NCI-H2081 treated with DMSO at 0.1 percent for 48 hours (cell line): ENCODE results near the gene SDR9C7.
"Not testable (repeated sequence)": the region's sequence is repeated elsewhere in the genome, so short reads cannot be mapped to it uniquely, and the experiment has no call there.

ENCODE experiments used
- DNase-seq: peaks from one replicate; lab custom pipeline; 2025; lab: John Stamatoyannopoulos, UW

SDR9C7 gene

DNA sequence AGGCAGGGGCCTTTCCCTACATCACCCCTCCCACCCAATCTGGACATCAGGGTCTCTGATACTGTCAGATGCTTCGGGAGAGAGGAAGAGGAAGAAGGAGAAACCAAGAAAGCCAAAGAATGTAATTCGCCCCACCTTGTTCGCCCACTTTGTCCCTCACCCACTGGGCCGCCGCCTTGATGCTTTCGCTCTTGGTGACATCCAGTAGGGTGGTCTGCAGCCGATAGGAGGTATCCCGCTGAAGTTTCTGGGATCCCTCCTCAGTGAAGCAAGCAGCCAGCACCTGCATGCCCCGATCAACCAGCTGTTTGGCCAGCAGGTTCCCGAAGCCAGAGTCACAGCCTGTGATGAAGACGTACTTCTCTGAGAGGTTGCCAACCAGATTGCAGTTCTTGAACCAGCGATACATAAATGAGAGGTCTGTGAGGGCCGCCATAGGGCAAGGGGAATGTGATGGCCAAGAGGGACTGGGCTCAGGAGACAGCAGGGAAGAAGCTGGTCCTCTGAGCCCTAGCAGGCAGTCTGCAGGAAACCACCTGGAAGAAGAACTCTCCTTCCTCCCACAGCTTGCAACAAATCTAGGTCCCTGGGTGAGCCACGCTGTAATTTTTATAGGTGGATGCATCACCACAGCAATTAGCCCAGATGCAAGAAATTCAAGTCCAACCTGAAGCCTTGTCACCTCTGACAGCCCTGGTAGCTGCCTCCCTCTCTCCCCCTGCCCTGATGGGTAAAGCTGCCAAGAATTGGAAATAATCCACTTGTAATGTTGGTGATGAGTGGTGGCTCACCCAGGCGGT is at the start of gene SDR9C7:
Gene SDR9C7, minus strand, starts transcription at position 583 of the 800 bp plus-strand sequence. Its CDS starts 147 bp downstream, at position 436.
- DNase-seq = no peak

DNA sequence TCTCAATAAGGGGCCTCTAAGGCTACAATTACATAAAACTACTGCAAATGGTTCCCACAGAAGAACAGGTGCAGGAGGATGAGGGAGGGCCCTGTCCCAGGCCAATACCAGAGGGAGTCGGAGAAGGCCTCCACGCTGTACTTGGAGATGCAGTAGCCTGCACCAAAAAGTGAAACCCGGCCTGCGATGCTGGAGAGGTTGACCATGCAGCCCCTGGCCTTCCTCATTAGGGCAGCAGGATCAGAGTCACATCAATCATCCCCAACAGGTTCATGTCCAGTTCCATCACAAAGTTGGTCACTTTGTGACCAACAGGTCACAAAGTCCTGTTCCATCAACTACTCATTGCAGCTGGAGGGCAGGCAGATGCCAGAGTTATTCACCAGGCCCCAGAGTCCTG is 49.2 kb upstream of the SDR9C7 start:
- DNase-seq = no peak

DNA sequence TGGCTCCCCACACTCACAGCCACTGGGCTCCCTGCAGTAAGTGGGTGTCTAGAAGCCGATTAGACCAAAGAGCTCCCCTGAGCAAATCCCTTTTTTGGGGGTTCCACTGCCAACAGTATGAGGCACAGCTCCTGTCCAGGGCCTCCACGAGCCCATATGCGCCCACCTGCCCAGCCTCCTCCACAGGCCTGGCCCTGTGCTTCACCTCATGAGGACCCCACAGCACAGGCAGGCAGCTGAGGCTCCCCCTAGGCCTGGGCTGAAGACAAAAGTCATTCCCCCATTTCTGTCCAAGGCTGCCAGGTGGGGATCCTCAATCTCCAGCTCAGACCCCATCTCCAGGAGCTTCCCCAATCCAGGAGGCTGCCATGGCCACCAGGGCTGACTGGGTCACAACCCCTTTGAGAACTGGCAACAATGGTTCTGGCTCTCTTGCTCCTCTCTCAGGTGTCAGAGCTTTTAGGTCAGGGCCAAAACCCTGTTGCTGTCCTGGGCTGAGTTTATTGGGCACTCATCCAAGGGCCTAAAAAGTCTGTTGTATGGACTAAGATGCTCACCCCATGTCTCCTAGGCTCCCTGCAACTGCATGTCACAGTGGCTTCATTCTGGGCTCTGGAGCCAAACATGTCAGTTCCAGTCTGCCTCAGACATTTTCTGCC is 48.5 kb upstream of the SDR9C7 start:
- not testable (repeated sequence) for DNase-seq

DNA sequence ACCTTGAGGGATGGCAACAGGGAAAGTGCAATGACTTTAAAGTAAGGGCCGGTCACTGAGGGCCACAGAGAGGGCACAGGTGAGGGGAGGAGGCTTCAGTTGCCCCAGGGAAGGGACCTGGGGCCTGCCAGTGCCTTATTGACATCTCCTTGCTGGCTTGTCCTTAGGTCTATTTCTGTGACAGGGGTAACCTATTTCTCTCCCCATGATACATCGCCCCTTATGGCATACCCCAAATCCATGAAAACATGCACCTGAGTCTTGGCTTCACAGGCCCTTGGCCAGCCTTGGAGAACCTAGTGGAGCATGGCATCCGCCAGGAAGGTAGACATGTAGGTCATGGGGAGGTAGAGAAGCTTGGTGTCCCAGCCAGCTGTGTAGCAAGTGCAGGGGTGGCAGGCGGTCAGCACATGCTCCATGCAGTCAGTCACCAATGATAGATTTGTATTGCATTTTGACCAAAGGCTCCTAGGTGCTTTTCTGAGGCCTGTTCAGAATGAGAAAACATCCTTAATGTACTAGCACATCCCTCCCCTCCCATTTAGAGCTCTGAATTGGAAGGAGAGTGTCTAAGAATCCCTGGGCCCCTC is 46.8 kb upstream of the SDR9C7 start:
- DNase-seq = no peak

DNA sequence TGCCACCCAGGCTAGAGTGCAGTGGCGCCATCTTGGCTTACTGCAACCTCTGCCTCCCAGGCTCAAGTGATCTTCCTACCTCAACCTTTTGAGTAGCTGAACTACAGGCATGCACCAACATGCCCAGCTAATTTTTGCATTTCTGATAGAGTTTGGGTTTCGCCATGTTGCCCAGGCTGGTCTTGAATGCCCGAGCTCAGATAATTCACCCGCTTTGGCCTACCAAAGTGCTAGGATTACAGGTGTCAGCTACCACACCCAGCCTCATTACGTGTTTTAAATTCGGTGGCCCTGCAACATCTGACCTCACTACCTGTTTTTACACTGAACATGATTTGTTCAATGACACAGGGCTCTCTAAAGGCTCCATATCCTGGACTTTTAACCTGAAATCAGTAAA is 46.1 kb upstream of the SDR9C7 start:
- DNase-seq = no peak

DNA sequence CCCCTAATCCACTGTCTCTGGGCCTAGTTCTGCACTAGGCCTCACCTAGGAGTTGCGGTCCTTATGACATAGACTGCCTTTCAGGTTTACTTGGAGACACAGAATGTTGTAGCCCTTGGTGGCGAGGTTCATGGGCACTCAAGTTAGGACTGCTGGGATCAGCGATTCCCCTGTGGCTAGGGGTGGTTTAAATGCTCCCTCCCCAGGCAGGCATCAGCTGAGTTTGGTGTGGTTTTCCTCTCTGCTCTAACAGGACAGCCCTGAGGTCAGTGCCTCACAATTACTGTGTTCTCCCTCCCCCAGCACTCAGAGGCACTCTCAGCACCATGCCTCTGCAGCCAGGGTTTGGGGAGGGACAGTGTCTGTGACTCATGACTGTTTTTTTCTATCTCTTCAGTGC is 45.4 kb upstream of the SDR9C7 start:
- DNase-seq = no peak

DNA sequence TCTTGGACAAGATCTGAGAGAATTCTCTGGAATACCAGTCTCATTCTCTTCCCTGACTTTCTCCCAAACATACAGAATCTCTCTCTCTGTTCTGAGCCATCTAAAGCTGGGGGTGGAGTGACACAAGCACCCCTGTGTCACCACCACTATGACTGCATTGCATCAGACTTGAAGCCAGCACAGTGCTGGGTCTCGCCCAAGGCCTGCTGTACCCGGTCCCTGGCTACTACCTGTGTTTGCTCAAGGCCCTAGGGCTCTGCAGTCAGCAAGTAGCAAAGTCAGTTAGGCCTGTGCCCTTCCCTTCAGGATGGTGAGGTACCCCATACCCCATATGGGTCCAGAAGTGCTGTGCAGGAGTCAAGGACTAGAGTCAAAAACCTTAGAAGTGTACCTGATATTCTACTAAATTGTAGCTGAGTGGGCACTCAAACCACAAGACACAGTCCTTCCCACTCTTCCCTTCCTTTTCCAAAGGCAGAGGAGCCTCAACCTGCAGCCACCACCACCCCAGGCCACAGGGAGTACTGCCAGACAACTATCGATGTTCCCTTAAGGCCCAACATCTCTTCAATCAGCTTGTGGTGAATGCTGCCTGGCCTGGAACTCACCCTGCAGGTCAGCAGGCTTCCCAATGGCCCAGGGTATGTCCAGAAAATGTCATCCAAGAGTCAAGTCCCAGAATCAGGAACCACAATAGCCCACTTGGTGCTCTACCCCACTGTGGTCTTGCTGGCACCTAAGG is 44.4 kb upstream of the SDR9C7 start:
- DNase-seq = no peak

DNA sequence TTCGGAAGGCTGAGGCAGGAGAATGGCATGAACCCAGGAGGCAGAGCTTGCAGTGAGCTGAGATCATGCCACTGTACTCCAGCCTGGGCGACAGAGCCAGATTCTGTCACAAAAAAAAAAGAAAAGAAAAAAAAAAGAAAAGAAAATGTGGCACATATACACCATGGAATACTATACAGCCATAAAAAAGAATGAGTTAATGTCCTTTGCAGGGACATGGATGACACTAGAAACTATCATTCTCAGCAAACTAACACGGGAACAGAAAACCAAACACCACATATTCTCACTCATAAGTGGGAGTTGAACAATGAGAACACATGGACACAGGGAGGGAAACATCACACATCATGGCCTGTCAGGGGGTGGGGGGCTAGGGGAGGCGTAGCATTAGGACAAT is 43.2 kb upstream of the SDR9C7 start:
- DNase-seq = not testable (repeated sequence)

DNA sequence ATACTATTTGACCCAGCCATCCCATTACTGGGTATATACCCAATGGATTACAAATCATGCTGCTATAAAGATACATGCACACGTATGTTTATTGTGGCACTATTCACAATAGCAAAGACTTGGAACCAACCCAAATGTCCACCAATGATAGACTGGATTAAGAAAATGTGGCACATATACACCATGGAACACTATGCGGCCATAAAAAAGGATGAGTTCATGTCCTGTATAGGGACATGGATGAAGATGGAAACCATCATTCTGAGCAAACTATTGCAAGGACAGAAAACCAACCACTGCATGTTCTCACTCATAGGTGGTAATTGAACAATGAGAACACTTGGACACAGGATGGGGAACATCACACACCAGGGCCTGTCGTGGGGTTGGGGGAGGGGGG is 40.0 kb upstream of the SDR9C7 start:
- not testable (repeated sequence) for DNase-seq

DNA sequence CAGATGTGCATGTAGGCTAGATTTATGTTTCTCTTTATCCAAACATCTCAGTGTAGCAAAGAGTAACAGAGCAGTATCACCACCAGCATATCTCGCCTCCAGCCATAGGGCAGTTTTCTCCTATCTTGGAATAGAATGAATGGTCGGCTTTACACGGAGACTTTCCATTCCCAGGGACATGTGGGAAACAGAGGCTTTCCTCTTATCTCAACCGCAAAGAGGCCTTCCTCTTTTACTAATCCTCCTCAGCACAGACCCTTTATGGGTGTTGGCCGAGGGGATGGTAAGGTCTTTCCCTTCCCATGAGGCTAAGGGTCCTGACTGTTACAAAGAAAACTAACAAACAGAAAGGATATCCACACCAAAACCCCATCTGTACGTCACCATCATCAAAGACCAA is 34.7 kb upstream of the SDR9C7 start:
- DNase-seq = not testable (repeated sequence)

DNA sequence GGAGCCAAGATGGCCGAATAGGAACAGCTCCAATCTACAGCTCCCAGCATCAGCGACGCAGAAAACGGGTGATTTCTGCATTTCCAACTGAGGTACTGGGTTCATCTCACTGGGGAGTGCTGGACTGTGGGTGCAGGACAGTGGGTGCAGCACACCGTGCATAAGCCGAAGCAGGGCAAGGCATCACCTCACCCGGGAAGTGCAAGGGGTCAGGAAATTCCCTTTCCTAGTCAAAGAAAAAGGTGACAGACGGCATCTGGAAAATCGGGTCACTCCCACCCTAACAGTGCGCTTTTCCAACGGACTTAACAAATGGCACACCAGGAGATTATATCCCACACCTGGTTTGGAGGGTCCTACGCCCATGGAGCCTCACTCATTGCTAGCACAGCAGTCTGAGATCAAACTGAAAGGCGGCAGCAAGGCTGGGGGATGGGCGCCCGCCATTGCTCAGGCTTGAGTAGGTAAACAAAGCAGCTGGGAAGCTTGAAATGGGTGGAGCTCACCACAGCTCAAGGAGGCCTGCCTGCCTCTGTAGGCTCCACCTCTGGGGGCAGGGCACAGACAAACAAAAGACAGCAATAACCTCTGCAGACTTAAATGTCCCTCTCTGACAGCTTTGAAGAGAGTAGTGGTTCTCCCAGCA is 31.9 kb upstream of the SDR9C7 start:
- DNase-seq = not testable (repeated sequence)

DNA sequence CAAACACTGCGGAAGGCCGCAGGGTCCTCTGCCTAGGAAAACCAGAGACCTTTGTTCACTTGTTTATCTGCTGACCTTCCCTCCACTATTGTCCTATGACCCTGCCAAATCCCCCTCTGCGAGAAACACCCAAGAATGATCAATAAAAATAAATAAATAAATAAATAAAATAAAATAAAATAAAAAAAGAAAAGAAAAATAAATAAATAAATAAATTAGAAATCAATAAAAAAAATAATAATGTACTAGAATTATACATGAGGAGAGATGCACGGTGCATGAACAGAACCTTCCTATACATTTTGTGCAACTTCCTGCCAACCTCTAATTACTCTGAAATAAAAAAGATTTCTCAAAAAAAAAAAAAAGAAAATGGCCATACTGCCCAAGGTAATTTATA is 30.9 kb upstream of the SDR9C7 start:
- DNase-seq = not testable (repeated sequence)

DNA sequence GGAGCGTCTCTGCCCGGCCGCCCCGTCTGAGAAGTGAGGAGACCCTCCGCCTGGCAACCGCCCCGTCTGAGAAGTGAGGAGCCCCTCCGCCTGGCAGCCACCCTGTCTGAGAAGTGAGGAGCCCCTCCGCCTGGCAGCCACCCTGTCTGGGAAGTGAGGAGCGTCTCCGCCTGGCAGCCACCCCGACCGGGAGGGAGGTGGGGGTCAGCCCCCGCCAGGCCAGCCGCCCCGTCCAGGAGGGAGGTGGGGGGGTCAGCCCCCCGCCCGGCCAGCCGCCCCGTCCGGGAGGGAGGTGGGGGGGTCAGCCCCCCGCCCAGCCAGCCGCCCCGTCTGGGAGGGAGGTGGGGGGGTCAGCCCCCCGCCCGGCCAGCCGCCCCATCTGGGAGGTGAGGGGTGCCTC is 29.3 kb upstream of the SDR9C7 start:
- DNase-seq = not testable (repeated sequence)

DNA sequence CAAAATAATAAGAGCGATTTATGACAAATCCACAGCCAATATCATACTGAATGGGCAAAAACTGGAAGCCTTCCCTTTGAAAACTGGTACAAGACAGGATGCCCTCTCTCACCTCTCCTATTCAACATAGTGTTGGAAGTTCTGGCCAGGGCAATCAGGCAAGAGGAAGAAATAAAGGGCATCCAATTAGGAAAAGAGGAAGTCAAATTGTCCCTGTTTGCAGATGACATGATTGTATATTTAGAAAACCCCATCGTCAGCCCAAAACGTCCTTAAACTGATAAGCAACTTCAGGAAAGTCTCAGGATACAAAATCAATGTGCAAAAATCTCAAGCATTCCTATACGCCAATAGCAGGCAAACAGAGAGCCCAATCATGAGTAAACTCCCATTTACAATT is 28.0 kb upstream of the SDR9C7 start:
- not testable (repeated sequence) for DNase-seq

DNA sequence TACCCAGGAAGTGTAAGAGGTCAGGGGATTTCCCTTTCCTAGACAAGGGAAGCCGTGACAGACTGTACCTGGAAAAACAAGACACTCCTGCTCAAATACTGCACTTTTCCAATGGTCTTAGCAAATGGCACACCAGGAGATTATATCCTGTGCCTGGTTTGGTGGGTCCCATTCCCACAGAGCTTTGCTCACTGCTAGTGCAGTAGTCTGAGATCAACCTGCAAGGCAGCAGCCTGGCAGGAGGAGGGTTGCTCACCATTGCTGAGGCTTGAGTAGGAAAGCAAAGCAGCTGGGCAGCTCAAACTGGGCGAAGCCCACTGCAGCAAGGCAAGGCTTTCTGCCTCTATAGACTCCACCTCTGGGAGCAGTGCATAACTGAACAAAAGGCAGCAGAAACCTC is 24.2 kb upstream of the SDR9C7 start:
- no peak for DNase-seq

DNA sequence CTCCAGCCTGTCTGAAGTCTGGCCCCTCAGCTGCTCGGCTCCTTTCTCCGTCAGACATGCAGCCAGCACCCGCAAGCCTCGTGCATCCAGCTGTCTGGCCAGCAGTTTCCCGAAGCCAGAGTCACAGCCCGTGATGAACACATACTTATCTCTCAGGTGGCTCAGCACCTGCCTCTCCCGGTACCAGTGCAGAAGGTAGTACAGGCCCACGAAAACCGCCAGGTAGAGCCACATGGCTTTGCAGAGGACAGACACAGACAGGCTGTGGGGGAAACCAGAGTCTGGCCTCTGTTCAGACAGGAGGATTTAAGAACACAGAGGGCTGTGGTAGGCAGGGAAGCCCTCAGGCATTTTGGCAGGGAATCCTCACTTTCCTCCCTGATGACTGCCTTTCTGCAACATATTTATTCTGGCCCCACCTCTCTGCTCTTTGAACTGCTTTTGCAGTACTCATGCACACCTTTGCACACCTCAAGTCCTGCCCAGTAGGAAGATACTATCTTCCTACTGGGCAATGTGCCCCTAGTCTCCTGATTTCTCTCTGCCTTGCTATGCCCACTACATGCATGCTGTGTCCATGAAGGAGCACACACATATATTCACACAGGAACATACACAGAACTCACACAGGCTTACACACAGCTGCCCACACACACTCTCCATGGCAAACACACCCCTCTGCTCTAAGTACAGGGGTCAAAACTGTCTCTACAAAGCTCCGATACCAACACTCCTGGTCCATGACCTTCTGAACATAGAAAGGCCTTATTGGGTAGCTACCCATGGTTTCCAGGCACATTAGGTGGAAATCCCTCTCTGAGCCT is 23.2 kb upstream of the SDR9C7 start, which contains the start of gene RDH16:
Gene RDH16, minus strand, starts transcription at position 380 of the 824 bp plus-strand sequence. Its CDS starts 146 bp downstream, at position 234.
- no peak for DNase-seq

DNA sequence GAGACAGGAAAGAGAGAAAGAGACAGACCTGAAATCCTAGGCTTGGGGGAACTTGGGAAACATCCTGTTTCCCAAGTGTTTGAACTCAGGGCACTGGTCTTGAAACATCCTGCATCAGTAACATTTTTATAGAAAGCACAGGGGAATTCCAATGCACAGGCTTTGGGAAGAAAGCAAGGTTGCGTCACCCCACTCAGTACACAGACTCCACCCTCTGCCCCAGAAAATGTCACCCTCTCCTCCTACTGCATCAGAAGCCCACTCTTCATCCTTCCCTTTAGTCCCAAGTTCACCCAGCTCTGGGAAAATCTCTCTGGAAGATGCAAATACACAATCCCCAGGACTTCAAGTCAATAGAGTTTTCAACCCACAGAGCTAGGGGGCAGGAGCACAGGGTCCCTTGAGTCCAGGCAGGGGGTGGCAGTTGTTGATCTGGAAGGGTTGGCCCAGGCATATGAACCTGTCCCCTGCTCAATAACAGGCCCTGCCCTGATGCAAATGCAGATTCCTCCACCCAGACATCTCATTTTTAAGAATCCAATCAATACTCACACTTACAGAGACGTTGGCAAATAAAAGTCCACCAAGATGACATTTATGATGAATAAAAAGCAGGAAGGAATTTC is 21.5 kb upstream of the SDR9C7 start:
- no peak for DNase-seq

DNA sequence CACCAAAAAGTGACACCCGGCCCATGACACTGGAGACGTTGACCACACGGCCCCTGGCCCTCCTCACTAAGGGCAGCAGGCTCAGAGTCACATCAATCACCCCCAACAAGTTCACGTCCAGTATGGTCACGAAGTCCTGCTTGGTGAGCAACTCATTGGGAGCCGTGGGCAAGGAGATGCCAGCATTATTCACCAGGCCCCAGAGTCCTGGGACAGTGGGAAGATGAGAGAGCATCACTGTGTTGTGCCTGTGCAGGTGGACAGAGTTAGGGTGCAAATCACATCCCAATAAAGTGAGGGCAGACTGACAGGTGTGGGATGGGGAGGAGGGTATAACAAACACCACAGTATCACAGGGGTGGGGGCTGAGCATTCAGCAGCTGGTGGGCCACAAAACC is 20.7 kb upstream of the SDR9C7 start:
- no peak for DNase-seq

DNA sequence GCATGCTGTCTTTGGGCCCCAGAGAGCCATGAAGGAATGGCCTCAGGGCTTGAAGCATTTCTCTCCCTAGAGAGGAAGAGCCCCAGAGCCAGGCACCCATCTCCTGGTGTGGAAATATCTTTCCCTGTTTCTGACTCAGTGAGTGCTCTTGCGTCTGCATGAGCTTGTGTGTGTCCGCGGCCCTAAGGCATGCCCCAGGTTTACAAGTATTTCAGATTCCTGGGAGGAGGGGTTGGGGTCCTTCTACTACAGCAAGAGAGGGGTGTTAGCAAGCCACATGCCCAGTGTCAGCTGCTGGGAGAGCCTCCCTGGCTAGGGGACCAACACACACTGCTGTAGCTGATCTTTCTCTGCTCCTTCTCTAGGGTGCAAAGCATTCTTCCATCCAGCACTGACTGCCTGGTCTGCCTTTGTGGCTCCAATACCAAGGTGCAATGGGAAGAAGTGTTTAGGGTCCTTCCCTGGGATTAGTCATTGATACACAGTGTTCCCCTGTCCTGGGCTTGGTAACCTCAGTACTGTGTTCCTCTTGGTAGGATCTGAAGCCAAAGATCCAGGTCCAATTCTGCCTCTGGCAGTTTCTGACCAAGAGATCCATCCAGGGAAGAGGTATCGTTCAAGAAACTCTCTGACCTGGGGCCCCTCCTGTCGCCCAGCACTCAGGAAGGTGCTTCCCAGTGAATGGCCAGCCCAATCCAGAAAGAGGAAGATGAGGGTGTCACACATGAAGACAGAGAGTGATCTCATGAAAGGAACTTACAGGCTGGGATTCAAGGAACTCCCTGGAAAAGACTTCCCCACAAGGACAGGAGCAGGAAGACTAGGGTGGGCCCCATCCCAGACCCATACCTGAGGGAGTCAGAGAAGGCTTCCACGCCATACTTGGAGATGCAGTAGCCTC is 20.1 kb upstream of the SDR9C7 start:
- no peak for DNase-seq
